NCI-H82 treated with DMSO at 0.1 percent for 48 hours (cell line): ENCODE data around the gene TIPIN.
A peak's percentile ranks its signal among the peaks of the same experiment; 100 is the strongest.
"Not testable (repeated sequence)": the region's sequence is repeated elsewhere in the genome, so short reads cannot be mapped to it uniquely, and the experiment has no call there.

ENCODE experiments used
- DNase-seq: peaks from one replicate; lab custom pipeline; 2025; ENCODE audit not compliant: unreplicated experiment; lab: John Stamatoyannopoulos, UW

TIPIN gene

DNA sequence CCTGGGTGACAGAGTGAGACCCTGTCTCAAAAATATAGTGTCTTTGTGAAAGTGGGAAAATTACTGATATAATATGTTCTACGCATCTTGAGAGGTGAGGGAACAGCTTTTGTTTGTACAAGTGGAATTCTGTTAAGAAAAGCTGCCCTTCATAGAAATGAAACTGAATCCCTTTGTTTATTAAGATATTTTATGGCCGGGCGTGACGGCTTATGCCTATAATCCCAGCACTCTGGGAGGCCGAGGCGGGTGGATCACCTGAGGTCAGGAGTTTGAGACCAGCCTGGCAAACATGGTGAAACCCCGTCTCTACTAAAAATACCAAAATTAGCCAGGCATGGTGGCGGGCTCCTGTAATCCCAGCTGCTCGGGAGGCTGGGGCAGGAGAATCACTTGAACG lies 52.1 kb downstream of the TIPIN start:
- DNase-seq, result not testable (repeated sequence)

DNA sequence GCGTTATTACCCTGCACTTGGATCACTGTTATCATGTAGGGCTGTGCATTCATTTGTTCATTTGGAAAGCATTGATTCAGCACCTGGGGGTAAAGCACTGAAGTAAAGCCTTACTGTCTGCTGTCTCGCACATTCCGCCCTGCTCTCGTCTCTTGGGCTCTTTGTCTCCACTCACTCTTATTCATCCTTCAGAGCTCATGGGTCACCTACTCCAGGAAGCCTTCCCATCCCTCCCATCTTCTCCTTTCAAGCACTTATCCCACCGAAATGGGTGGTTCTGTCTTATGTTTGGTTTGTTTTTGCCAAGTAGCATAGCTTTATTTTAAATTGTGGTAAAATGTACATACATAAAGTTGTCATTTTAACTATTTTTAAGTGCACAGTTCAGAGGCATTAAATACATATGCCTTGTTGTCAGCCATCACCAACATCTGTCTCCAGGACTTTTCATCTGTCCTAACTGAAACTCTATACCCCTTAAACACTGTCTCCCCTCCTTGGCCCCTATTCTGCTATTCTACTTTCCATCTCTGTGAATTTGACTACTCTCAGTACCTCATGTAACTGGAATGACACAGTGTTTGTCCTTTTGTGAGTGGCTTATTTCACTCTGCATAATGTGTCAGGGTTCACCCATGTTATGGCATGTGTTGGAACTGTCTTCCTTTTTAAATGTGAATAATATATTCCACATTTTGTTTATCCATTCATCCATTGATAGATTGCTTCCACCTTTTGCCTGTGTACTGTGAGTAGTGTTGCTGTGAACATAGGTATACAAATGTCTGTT lies 53.8 kb downstream of the TIPIN start:
- no peak for DNase-seq

DNA sequence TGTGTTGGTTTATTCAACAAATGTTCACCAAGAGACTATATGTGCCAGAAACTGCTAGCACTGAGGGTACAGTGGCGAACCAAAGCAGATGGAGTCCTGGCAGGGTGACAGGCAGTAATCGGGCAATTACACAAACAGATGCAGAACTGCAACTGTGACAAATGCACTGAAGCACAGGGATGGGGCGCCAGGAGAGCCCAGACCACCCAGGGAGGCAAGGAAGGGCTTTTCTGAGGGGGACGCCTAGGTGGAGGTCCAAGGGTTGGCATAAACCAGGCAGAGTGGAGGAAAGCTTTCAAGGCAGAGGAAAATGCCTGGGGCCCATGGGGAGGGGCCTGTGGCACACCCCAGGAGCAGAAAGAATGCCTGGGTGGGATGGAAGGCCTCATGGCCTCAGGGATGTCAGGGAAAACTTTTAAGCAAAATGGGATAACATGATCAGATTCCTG lies 57.7 kb downstream of the TIPIN start:
- peak; percentile 25 for DNase-seq

DNA sequence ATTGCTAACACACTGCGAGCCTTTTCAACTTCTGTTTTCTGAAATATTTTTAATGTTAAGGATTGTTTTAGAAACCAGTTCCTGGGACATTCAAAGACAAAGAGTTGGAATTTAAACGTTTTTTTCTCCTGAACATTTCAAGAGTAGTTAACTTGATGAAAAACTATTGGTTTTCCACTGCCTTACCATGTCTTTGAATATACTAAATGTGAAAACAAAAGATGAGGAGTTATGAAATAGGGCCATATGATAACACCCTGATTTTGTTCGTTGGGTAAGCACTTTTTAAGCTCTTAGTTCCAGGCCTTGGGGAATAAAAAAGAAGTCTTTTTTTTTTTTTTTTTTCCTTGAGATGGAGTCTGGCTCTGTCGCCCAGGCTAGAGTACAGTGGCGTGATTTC lies 60.3 kb downstream of the TIPIN start:
- DNase-seq, result no peak

DNA sequence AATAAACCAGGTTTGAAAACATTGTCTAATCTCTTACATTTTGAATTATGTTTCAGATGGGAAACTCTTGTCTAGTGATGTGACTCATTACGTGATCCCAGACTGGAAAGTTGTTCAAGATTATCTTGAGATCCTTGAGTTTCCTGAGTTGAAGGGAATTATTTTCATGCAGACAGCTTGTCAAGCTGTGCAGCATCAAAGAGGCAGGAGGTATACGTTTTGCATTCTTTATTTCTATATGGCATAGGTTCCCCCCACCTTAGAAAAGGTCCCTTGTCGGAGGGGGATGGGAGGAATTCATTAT lies 61.6 kb downstream of the TIPIN start:
- DNase-seq, result no peak

DNA sequence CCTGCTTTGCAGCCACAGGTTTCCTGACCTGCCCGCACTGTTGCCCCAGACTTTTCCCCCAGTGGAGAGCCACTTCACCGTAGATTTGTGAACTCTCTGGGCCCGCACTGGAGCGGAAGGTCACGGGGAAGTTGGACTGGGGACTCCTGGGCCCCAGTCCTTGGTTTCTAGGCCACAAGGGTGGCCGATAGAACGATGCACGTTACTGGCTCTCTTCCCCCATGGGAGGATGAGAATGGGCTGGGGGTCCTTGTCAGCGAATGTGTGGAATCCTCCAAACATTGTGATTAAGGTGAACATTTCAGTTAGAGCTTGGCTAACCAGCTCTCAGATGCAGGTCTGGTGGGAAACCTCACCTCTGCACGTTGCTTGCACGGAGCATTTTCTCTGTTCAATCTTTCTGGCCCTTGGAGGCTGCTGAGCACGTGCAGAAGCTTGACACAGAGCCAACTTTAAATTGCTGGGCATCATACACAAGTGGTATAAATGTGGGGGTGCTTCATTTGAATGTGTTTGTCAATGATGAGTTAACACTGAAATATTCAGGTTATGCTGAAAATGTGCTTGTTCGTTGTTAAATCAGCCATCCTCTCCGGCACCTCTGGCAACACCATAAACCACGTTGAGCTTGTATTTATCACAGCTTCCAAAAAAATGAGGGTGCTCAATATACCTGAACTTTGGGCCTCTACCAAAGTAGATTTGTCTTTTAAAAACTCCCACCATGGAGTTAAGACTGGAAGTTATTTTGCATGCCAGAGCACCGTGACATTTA lies 62.1 kb downstream of the TIPIN start:
- DNase-seq, result no peak

DNA sequence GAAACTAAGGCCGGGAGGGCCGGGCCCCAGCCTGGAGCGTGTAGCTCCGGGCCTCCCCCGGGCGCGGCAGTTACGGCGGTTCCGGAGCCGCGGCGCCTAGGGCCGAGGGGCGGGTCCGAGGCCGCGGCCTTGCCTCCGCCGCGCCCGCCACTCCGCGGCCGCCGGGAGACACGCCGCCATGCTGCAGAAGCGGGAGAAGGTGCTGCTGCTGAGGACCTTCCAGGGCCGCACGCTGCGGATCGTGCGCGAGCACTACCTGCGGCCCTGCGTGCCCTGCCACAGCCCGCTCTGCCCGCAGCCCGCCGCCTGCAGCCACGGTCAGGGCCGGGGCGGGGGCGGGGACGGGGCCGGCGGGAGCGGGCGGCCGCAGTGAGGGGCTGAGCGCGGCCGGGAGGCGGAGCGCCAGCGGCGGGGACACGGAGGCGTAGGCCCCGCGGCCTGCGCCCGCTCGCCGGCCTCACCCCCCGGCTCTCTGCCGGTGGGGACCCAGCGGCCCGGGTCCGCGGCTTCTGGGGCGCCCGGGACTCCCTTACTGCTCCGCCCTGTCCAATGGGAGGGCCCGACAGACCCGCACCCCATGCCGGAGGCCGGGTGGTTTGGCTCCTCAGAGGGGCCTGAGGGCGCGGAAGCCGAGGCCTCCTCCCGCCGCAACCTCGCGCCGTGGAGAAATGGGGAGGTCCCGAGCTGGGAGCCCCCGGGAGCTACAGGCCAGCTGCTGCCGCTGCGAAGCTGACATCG lies 62.9 kb downstream of the TIPIN start, which contains the start of gene DIS3L:
Gene DIS3L, plus strand, starts transcription at position 150 of the 738 bp plus-strand sequence. Its CDS starts 29 bp downstream, at position 179.
- DNase-seq, result no peak

DNA sequence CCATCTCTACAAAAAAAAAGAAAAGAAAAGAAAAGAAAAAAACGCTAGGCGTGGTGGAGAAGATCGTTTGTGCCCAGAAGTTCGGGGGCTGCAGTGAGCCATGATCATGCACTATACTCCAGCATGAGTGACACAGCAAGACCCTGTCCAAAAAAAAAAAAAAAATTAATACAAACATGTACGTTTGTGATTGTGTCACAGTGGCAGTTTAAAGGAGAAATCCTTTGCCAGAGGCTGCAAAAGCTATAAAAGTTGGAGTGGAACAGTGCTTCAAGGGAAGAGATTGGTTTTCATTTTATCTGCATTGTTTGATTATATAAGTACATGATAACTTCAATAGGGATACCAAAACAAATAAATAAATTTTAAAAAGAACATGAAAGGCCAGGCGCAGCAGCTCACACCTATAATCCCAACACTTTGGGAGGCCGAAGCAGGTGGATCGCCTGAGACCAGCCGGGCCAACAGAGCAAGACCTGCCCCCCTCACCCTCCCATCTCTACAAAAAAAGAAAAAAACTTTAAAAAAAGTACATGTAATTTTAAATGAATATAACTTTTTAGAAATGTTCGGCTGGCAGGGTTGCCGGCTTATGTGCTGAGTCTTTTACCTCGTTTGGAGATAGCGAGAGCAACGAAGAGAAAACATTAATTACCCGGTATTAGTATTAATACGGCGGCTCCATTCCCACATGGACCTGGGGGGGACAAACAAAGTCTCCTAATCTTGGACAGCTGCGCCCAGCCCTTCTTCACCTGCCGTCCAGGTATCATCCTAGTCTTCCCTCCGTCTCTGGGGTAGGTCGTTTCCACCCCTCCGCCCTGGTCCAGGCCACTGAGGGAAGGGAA lies 63.7 kb downstream of the TIPIN start:
- DNase-seq, result no peak

DNA sequence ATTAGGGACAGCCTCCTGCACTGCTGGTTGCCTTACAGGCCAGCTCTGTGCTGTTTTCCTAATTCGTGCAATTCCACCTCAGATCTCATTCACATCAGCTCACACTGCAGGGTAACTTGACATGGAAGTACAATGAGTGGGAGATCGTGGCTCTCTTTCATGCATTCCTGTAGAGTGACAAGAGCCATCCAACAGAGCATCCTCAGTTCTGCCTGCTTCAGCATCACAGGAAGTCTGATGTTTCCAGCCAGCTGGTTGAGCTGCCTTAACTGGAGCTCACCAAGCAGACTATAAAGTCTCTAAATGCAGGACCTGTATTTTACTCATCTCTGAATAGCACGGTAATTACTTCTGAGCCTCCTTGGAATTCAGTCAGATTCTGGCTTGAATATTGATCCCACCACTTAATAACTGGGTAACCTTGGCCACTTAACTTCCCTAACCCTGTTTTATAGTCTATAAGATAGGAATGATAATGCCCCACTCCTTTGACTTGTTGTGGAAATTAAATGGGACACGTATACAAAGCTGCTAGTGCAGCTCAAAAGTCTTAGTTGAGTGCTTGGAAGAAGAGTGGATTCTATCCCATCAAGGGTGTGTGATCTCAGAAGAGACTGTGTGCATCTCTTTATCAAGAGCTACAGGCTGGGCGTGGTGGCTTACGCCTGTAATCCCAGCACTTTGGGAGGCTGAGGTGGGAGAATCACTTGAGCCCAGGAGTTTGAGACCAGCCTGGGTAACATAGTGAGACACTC lies 64.5 kb downstream of the TIPIN start:
- no peak for DNase-seq

DNA sequence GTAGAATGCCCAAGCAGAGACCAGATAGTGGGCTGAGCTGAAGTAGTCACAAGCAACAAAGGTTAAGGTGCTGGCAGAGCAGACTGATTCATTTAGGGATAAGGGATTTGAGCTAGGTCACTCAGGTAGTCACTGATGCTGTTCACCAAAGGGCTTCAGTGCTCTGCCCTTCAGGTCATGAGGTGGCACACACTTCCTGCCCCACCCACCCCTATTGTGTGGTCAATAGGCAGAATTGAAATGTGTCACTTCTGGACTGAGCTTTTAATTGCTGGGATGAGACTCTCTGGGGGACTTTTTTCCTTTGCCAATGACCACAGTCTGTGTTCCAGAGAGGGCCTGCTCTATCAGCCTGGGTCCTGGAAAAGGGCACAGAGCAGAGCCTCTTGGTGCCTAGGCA lies 66.0 kb downstream of the TIPIN start:
- no peak for DNase-seq

DNA sequence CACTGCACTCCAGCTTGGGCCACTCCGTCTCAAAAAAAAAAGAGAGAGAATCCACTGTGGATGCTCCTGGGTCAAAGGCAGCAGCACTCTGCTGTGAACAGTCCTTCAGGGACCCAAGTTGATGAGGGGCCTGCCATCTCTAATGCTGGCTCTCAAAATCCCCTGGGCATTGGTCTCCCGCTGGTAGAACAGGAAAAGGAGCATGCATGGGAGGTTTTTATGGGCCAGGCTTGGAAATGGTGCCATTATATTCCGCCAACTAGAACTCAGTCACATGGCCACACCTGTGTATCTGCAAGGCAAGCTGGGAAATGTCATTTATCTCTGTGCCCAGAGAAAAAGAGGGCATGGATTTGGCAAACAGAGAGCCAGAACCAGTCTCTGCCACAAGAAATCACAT lies 66.5 kb downstream of the TIPIN start:
- no peak for DNase-seq

DNA sequence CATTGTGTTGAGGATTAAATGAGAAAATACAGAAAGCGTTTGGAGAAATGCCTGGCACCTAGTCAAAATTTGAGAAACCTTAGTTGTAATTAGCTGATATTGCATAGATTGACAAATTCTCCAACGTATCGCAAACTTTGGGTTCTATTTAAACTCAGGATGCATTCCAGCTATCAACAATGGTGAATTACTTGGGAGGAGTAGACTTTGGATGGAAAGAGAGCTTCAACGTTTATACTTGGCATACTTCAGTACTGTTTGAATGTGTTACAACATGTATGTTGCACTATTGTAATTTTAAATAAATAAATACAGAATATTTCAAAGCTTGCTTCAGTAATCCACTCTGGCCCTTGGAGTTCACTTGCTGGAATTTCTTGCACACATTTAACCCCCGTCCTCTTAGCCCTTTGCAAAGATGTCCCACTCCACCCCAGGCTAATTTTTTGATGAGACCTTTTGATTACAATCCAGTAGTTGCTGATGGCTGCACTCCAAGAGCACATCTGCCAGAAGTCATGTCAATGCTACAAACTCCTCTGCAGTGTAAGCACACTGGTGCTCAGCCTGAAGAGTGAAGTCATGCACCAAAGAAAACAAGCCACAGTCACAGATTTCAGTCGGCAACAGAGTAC lies 67.8 kb downstream of the TIPIN start:
- no peak for DNase-seq

DNA sequence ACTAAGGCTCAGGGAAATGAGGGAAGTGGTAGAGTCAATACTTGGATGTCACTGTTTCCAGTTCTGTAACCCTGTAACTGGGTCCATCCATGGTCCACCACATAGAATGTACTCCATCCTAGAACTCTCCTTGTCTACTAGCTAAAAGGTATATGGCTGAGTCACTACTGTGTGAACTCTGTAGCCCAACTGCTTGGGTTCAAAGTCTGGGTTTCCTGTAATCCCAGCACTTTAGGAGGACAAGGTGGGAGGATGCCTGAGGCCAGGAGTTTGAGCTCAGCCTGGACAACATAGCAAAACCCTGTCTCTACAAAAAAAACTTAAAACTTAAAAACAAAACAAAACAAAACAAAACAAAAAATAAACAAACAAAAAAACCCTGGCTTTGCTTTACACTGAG lies 68.4 kb downstream of the TIPIN start:
- DNase-seq, result no peak

DNA sequence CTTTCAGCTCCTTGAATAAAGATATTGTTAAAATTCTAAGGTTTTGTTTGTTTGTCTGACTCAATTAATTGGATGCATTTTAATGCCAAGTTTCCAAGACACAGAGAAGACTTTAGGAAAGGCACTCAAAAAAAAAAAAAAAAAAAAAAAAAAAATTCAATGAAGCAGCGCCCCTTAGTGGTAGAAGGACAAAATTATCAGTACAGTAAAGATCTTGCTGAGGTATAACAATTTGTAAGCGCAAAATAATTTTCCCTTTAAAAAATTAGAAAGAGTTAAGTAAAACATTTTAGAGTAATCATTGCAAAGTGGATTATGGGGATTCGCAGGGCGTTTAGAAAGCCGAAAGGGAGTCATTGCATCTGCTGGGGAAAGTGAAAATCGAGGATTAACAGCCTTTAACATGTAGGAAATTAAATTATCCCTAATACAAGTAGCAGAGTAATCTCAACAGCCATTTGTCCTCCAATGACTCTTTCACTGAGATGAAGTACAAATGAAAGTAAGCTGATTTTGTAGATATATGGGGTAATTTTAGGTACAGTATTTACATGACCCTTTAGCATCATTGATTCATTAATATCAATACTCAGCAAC lies 68.9 kb downstream of the TIPIN start:
- peak; percentile 94 for DNase-seq
